Lower leg skin (tissue), 4 donors: ENCODE results near the gene GLRA1. TPM values are rescaled to one million over a fixed set of nuclear protein-coding genes. Genes with fewer than 3 reads are reported as not detected.

Source experiments
- DNase-seq, 2 donors: peaks; one replicate each; pipeline ENCODE4 v3.0.0-alpha.2; 2019; ENCODE audit warnings: low spot score in 2 of 2
- H3K4me3 ChIP-seq: fragments of 200-600 bp; sonication (generic); 2 replicates; pipeline ENCODE4 v1.5.1; 2017; ENCODE audit warnings: mild to moderate bottlenecking, low read depth; ENCODE audit not compliant: poor library complexity, severe bottlenecking
- CTCF ChIP-seq, 3 donors: fragments of 450-650 bp; IDR thresholded peaks; one replicate each; pipeline ENCODE4 v1.5.1; 2016; ENCODE audit warnings: antibody characterized with exemption in 3 of 3, mild to moderate bottlenecking in 3 of 3, moderate library complexity in 2 of 3
- POLR2A ChIP-seq, 2 donors: fragments of 450-650 bp; IDR thresholded peaks; one replicate each; pipeline ENCODE4 v1.6.1; 2016 to 2017; ENCODE audit warnings: antibody characterized with exemption in 2 of 2, mild to moderate bottlenecking in 1 of 2, moderate library complexity in 1 of 2
- WGBS, 2 donors: methylation state at CpG; one replicate each; pipeline ENCODE4 v1.1.5; 2018; 5-methylcytosine and 5-hydroxymethylcytosine counted together
- intact Hi-C: fragments of 100-400 bp; cut with DNase I; formaldehyde crosslinking; loops from one replicate; pipeline ENCODE4 v1.15.0; 2023; ENCODE audit warnings: low total_unique reads
- total RNA-seq, 4 donors: library from RNA; depleted of rRNA; stranded (reverse); fragments of >200 nt; gene quantifications; one replicate each; pipeline ENCODE4 v1.1.0, GENCODE V29; 2016

GLRA1 gene
- total RNA-seq, 4 donors from 2014 or later = not detected

DNA sequence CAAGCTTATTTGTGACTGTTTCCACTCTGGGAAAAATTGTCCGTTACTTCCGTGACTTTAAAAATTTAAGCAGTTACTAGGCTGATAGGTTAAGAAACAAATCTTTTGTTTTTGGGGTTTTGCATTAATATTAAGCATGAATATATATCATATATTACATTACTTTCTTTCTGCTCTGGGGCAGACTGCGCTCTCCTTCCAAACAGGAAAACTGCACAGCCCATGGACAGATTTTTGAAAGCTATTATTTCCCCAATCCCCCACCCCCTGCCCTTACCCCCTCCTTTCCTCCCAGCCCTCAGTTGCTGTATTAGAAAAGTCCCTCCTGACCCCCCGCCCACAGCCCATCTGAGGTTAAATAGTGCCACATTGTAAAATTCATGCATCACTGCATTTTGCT is 102.5 kb downstream of the GLRA1 start:
- intact Hi-C loops = no loop called here
- no peak for DNase-seq
- WGBS, 2 donors = 98% methylated on average over 4 of the region's 4 CpGs
- TF ChIP-seq CTCF (IDR thresholded peaks at IDR 0.05) (no peak), POLR2A (IDR thresholded peaks at IDR 0.05) (no peak)
- no peak overlapping the region for H3K4me3 ChIP-seq

GRCh38 chr5:151820903-151821302 is 103.7 kb downstream of the GLRA1 start:
- TF ChIP-seq CTCF (IDR thresholded peaks at IDR 0.05) = no peak
- TF ChIP-seq POLR2A (IDR thresholded peaks at IDR 0.05) = no peak
- 71 to 83% methylated on average over 1 of the region's 1 CpG for WGBS, 2 donors
- H3K4me3 ChIP-seq = no peak overlapping the region
- DNase-seq = no peak
- intact Hi-C loops = no loop called here

DNA sequence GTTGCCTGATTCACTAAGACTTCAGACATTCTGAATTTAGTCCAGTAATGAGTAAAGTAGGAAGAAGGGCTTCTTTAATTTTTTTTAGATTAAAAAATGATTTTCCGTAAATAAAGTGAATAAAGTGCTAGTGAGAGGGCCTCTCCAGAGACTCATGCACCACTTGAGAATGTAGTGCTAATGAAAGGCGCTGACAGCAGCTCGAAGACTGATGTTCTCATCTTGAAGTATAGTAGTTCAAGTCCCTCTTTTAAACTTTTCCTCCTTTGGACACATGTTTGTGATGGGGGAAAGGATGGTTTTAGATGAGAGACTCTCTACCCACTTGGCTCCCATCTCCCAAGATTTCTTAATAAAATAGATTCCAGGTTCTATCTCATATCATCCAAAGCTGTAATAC is 104.4 kb downstream of the GLRA1 start:
- 77 to 80% methylated on average over 3 of the region's 3 CpGs for WGBS, 2 donors
- H3K4me3 ChIP-seq = no peak overlapping the region
- no peak for DNase-seq
- no peak for TF ChIP-seq POLR2A (IDR thresholded peaks at IDR 0.05)
- intact Hi-C loops = no loop called here

DNA sequence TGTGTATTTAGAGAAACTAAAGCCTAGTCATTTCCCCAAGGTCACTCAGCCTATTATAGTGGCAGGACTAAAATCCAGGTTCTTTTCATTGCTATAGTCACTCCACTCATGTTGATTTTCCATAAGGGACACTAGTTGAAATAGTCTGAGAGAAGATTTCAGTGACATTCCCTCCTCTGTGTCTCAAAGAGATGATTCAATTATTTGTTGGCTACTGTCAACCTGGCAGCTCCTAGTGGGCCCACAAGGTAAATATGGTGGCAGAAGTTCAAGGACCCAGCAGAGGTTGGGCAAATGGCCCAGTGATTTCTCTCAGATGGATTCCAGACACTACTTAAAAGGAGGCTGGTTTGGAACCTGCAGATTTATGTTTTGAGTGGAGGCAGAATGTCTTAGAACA is 104.8 kb downstream of the GLRA1 start:
- DNase-seq = no peak
- no peak overlapping the region for H3K4me3 ChIP-seq
- intact Hi-C loops = loop anchor here (2.0 kb wide), 1 partner anchor 323 kb away; no protein-coding TSS in a partner anchor
- TF ChIP-seq CTCF (IDR thresholded peaks at IDR 0.05) = no peak

GRCh38 chr5:151815051-151815450 is 109.6 kb downstream of the GLRA1 start:
- intact Hi-C loops = no loop called here
- WGBS, 2 donors = 78 to 83% methylated on average over 1 of the region's 1 CpG
- DNase-seq = no peak
- no peak overlapping the region for H3K4me3 ChIP-seq
- TF ChIP-seq CTCF (IDR thresholded peaks at IDR 0.05) = no peak
- no peak for TF ChIP-seq POLR2A (IDR thresholded peaks at IDR 0.05)

DNA sequence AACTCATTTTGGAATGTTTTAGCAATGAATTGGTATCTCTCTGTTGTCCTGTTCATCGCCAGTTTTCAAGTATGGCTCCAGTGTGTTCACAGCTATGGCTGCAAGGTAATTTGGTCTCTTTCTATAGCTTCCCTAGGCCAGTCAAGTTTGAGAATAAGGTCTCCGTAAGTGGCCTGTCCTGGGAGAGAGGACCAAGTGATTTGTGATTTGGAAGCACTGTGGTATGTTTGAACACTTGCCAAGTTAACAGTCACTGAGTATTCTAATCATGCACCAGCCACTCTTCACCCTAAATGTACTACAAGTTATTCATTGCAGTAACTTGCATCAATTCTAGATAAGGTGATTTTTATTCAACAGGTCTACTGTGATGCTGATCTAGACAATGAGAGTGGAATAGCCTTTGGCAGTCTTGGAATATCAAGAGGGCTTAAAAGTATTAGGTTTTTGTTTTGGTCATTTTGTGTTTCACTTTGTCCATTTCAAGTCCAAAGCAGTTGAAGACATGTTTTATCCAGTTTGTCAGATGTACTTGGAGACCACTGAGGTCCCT is 111.8 kb downstream of the GLRA1 start:
- intact Hi-C loops = loop anchor here (5.0 kb wide), 1 partner anchor 1954 kb away; no protein-coding TSS in a partner anchor
- WGBS, 2 donors = 66 to 87% methylated on average over 2 of the region's 2 CpGs

More for the DNA sequence above, 111.8 kb downstream of the GLRA1 start:
- TF ChIP-seq CTCF (IDR thresholded peaks at IDR 0.05) (no peak), POLR2A (IDR thresholded peaks at IDR 0.05) (no peak)
- H3K4me3 ChIP-seq = no peak overlapping the region
- no peak for DNase-seq
